Skeletal muscle satellite cell (primary cell): Measurements from ENCODE around the gene MYOG.

Source experiments
- H3K27me3 ChIP-seq: 2 replicates; pipeline ENCODE4 v1.7.0; 2013; ENCODE audit warnings: low read length; ENCODE audit not compliant: control insufficient read depth, insufficient read depth
- H3K36me3 ChIP-seq: 2 replicates; pipeline ENCODE4 v1.7.0; 2013; ENCODE audit warnings: mild to moderate bottlenecking, control low read depth, low read length; ENCODE audit not compliant: insufficient read depth
- H3K4me1 ChIP-seq: 2 replicates; pipeline ENCODE4 v1.7.0; 2013; ENCODE audit warnings: low read length; ENCODE audit not compliant: control insufficient read depth, insufficient read depth
- H3K4me2 ChIP-seq: 2 replicates; pipeline ENCODE4 v1.7.0; 2013; ENCODE audit warnings: mild to moderate bottlenecking, low read length
- H3K4me3 ChIP-seq: 2 replicates; pipeline ENCODE4 v1.7.0; 2013; ENCODE audit warnings: low read length
- H3K9ac ChIP-seq: 2 replicates; pipeline ENCODE4 v1.7.0; 2013; ENCODE audit warnings: mild to moderate bottlenecking, low read depth, low read length, moderate library complexity
- H3K9me3 ChIP-seq: replicated peaks from 2 replicates; pipeline ENCODE4 v1.7.0; 2013; ENCODE audit warnings: mild to moderate bottlenecking, control low read depth, low read length

Gene MYOG

GRCh38 chr1:203095061-203095690 lies 9.4 kb upstream of the MYOG start:
- H3K9ac ChIP-seq, result no peak overlapping the region
- no peak overlapping the region for H3K4me3 ChIP-seq
- H3K9me3 ChIP-seq, result no peaks in the 10 kb centered on the region
- no peaks in the 10 kb centered on the region for H3K36me3 ChIP-seq
- H3K4me1 ChIP-seq, result peaks cover 14% of the 10 kb centered on the region
- peaks cover 33% of the 10 kb centered on the region for H3K27me3 ChIP-seq
- no peak overlapping the region for H3K4me2 ChIP-seq

- H3K9ac ChIP-seq, result no peak overlapping the region
- H3K4me3 ChIP-seq, result no peak overlapping the region
These were observed 8.1 kb upstream of the MYOG start for GRCh38 chr1:203093754-203094410.

GRCh38 chr1:203091761-203092330 lies 6.0 kb upstream of the MYOG start:
- Histone ChIP-seq H3K9me3 (no peaks in the 10 kb centered on the region), H3K9ac (peak overlapping the region; percentile 19), H3K4me1 (peaks cover 14% of the 10 kb centered on the region), H3K4me3 (no peak overlapping the region), H3K36me3 (no peaks in the 10 kb centered on the region), H3K4me2 (no peak overlapping the region), H3K27me3 (peaks cover 41% of the 10 kb centered on the region)

More at GRCh38 chr1:203093754-203094410, 8.1 kb upstream of the MYOG start:
- no peaks in the 10 kb centered on the region for H3K9me3 ChIP-seq
- H3K4me2 ChIP-seq, result no peak overlapping the region
- no peaks in the 10 kb centered on the region for H3K36me3 ChIP-seq
- peaks cover 33% of the 10 kb centered on the region for H3K27me3 ChIP-seq
- H3K4me1 ChIP-seq, result peaks cover 14% of the 10 kb centered on the region

- peaks cover 14% of the 10 kb centered on the region for H3K4me1 ChIP-seq
- H3K4me3 ChIP-seq, result no peak overlapping the region
- no peaks in the 10 kb centered on the region for H3K9me3 ChIP-seq
- peaks cover 41% of the 10 kb centered on the region for H3K27me3 ChIP-seq
- peak overlapping the region; percentile 19 for H3K9ac ChIP-seq
- H3K4me2 ChIP-seq, result no peak overlapping the region
- no peaks in the 10 kb centered on the region for H3K36me3 ChIP-seq
These were observed 5.3 kb upstream of the MYOG start for GRCh38 chr1:203091199-203091477.

- Histone ChIP-seq H3K4me3 (no peak overlapping the region), H3K9ac (peak overlapping the region; percentile 19), H3K4me1 (peaks cover 14% of the 10 kb centered on the region)
These were observed 4.8 kb upstream of the MYOG start for GRCh38 chr1:203090421-203091198.

GRCh38 chr1:203089651-203090045 lies 3.8 kb upstream of the MYOG start:
- Histone ChIP-seq H3K4me3 (no peak overlapping the region), H3K9me3 (no peaks in the 10 kb centered on the region)

More at GRCh38 chr1:203090421-203091198, 4.8 kb upstream of the MYOG start:
- no peaks in the 10 kb centered on the region for H3K36me3 ChIP-seq
- H3K27me3 ChIP-seq, result peaks cover 41% of the 10 kb centered on the region
- no peaks in the 10 kb centered on the region for H3K9me3 ChIP-seq
- H3K4me2 ChIP-seq, result no peak overlapping the region

GRCh38 chr1:203089001-203089650 lies 3.3 kb upstream of the MYOG start:
- Histone ChIP-seq H3K4me2 (no peak overlapping the region), H3K27me3 (peaks cover 39% of the 10 kb centered on the region), H3K4me1 (peaks cover 14% of the 10 kb centered on the region), H3K4me3 (no peak overlapping the region), H3K9ac (no peak overlapping the region), H3K36me3 (no peaks in the 10 kb centered on the region), H3K9me3 (no peaks in the 10 kb centered on the region)

More at GRCh38 chr1:203089651-203090045, 3.8 kb upstream of the MYOG start:
- Histone ChIP-seq H3K27me3 (peaks cover 39% of the 10 kb centered on the region), H3K4me1 (peaks cover 14% of the 10 kb centered on the region), H3K4me2 (no peak overlapping the region), H3K36me3 (no peaks in the 10 kb centered on the region), H3K9ac (no peak overlapping the region)

- Histone ChIP-seq H3K36me3 (no peaks in the 10 kb centered on the region), H3K4me2 (no peak overlapping the region), H3K9me3 (no peaks in the 10 kb centered on the region), H3K4me3 (no peak overlapping the region), H3K27me3 (peaks cover 39% of the 10 kb centered on the region), H3K9ac (no peak overlapping the region), H3K4me1 (peaks cover 14% of the 10 kb centered on the region)
These were observed 2.6 kb upstream of the MYOG start for GRCh38 chr1:203088441-203088840.

- Histone ChIP-seq H3K27me3 (peaks cover 43% of the 10 kb centered on the region), H3K4me2 (no peak overlapping the region), H3K36me3 (no peaks in the 10 kb centered on the region), H3K4me3 (no peak overlapping the region), H3K9me3 (no peaks in the 10 kb centered on the region), H3K9ac (no peak overlapping the region), H3K4me1 (peaks cover 11% of the 10 kb centered on the region)
These were observed 1.4 kb upstream of the MYOG start for GRCh38 chr1:203086992-203087763.

GRCh38 chr1:203084588-203085527 lies 954 bp downstream of the MYOG start:
- no peak overlapping the region for H3K4me3 ChIP-seq
- no peak overlapping the region for H3K4me2 ChIP-seq
- H3K36me3 ChIP-seq, result no peaks in the 10 kb centered on the region
- no peaks in the 10 kb centered on the region for H3K9me3 ChIP-seq
- no peak overlapping the region for H3K9ac ChIP-seq
- peaks cover 35% of the 10 kb centered on the region for H3K27me3 ChIP-seq
- H3K4me1 ChIP-seq, result no peaks in the 10 kb centered on the region
